ENCODE measurements around the gene BICC1. TPM values are rescaled to one million over a fixed set of nuclear protein-coding genes. Genes with fewer than 3 reads are reported as not detected.

Gene BICC1
- total and polyA plus RNA-seq, 2 donors (not counting 1 experiment from before 2014, with no cell fraction given), result not detected

- Histone ChIP-seq H3K9ac (ENCODE audit: low read length) (no peak overlapping the region), H3K4me2 (replicated peaks; ENCODE audit: low read depth, low read length, poor library complexity, severe bottlenecking) (no peak overlapping the region), H3K79me2 (ENCODE audit: control insufficient read depth, insufficient read depth, low read length) (no peaks in the 10 kb centered on the region), H2AFZ (ENCODE audit: insufficient read depth, low read depth, low read length, poor library complexity, severe bottlenecking) (no peak overlapping the region), H3K27ac (ENCODE audit: low read length in 2 of 2) (no peak overlapping the region), H3K4me1 (ENCODE audit: control insufficient read depth in 2 of 2, insufficient read depth in 2 of 2, low read length in 2 of 2) (no peaks in the 10 kb centered on the region), H4K20me1 (ENCODE audit: control insufficient read depth, insufficient read depth, low read length, poor library complexity, severe bottlenecking) (no peaks in the 10 kb centered on the region), H3K4me3 (ENCODE audit: control extremely low read depth in 1 of 5, extremely low read depth in 1 of 5, insufficient read depth in 1 of 5, low read depth in 2 of 5, low read length in 4 of 5) (no peak overlapping the region), H3K9me3 (ENCODE audit: control extremely low read depth in 1 of 3, control insufficient read depth in 2 of 3, insufficient read depth in 1 of 3, low read length in 2 of 3) (no peaks in the 10 kb centered on the region), H3K36me3 (replicated peaks in 1 of 2; ENCODE audit: control extremely low read depth in 1 of 2, control insufficient read depth in 1 of 2, extremely low read depth in 1 of 2, insufficient read depth in 2 of 2, low read length in 1 of 2) (no peaks in the 10 kb centered on the region), H3K27me3 (replicated peaks in 1 of 4; ENCODE audit: control extremely low read depth in 1 of 4, control insufficient read depth in 3 of 4, insufficient read depth in 4 of 4, low read length in 3 of 4) (no peaks in the 10 kb centered on the region)
- ChIA-PET CTCF (no interaction called here), POLR2A (no interaction called here)
- H3K9me3 Mint-ChIP-seq (ENCODE audit: insufficient read depth), result no peaks in the 10 kb centered on the region
- 71% methylated on average over 4 of the region's 4 CpGs for WGBS (ENCODE audit: insufficient coverage)
- TF ChIP-seq EZH2 (IDR thresholded peaks at IDR 0.05; ENCODE audit: borderline replicate concordance, insufficient read depth, low read depth, low read length, poor library complexity, severe bottlenecking), result no peak
- TF ChIP-seq CTCF (IDR thresholded peaks at IDR 0.05), result no peak
- intact Hi-C loops (cut with micrococcal nuclease), result no loop called here
- H3K27me3 Mint-ChIP-seq, result peaks cover 4% of the 10 kb centered on the region
- no peak overlapping the region for H3K27ac Mint-ChIP-seq
- DNase-seq (no peak), ATAC-seq (ENCODE audit: low read depth) (no peak)
- no peak overlapping the region for H3K4me3 Mint-ChIP-seq
- no peaks in the 10 kb centered on the region for H3K4me1 Mint-ChIP-seq
These were observed 243.0 kb downstream of the BICC1 start for GRCh38 chr10:58755677-58756076.

GRCh38 chr10:58756130-58756719 lies 243.6 kb downstream of the BICC1 start:
- Histone ChIP-seq H3K27me3 (replicated peaks in 1 of 4; ENCODE audit: control extremely low read depth in 1 of 4, control insufficient read depth in 3 of 4, insufficient read depth in 4 of 4, low read length in 3 of 4) (no peaks in the 10 kb centered on the region), H3K36me3 (replicated peaks in 1 of 2; ENCODE audit: control extremely low read depth in 1 of 2, control insufficient read depth in 1 of 2, extremely low read depth in 1 of 2, insufficient read depth in 2 of 2, low read length in 1 of 2) (no peaks in the 10 kb centered on the region), H3K27ac (ENCODE audit: low read length in 2 of 2) (no peak overlapping the region), H2AFZ (ENCODE audit: insufficient read depth, low read depth, low read length, poor library complexity, severe bottlenecking) (no peak overlapping the region), H3K4me2 (replicated peaks; ENCODE audit: low read depth, low read length, poor library complexity, severe bottlenecking) (no peak overlapping the region), H3K9ac (ENCODE audit: low read length) (no peak overlapping the region), H3K4me1 (ENCODE audit: control insufficient read depth in 2 of 2, insufficient read depth in 2 of 2, low read length in 2 of 2) (no peaks in the 10 kb centered on the region), H3K4me3 (ENCODE audit: control extremely low read depth in 1 of 5, extremely low read depth in 1 of 5, insufficient read depth in 1 of 5, low read depth in 2 of 5, low read length in 4 of 5) (no peak overlapping the region), H3K9me3 (ENCODE audit: control extremely low read depth in 1 of 3, control insufficient read depth in 2 of 3, insufficient read depth in 1 of 3, low read length in 2 of 3) (no peaks in the 10 kb centered on the region), H3K79me2 (ENCODE audit: control insufficient read depth, insufficient read depth, low read length) (no peaks in the 10 kb centered on the region), H4K20me1 (ENCODE audit: control insufficient read depth, insufficient read depth, low read length, poor library complexity, severe bottlenecking) (no peaks in the 10 kb centered on the region)
- Mint-ChIP-seq H3K9me3 (ENCODE audit: insufficient read depth) (no peaks in the 10 kb centered on the region), H3K27ac (no peak overlapping the region), H3K27me3 (peaks cover 4% of the 10 kb centered on the region), H3K4me3 (no peak overlapping the region), H3K4me1 (no peaks in the 10 kb centered on the region)
- DNase-seq (no peak), ATAC-seq (ENCODE audit: low read depth) (no peak)
- POLR2A ChIA-PET, result no interaction called here
- WGBS (ENCODE audit: insufficient coverage), result 61% methylated on average over 4 of the region's 6 CpGs
- intact Hi-C loops (cut with micrococcal nuclease), result no loop called here
- CTCF ChIA-PET, result no interaction called here
- no peak for TF ChIP-seq EZH2 (IDR thresholded peaks at IDR 0.05; ENCODE audit: borderline replicate concordance, insufficient read depth, low read depth, low read length, poor library complexity, severe bottlenecking)
- TF ChIP-seq CTCF (IDR thresholded peaks at IDR 0.05), result no peak

Data from B cell (primary cell).